ENCODE results near the gene ZNF649. TPM values are rescaled to one million over a fixed set of nuclear protein-coding genes. Genes with fewer than 3 reads are reported as not detected.

The ZNF649 gene
- total RNA-seq, 2 donors from 2014 or later, result 61.0 to 69.3 TPM

DNA sequence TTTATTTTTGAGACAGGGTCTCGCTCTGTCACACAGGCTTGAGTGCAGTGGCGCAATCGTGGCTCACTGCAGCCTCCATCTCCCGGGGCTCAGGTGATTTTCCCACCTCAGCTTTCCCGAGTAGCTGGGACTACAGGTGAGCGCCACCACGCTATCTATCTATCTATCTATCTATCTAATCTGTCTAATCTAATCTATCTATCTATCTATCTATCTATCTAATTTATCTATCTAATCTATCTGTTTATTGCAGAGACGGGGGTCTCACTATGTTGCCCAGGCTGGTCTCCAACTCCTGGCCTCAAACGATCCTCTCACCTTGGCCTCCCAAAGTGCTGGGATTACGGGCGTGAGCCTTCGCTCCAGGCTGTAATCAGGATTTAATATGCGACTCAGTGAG is 23.0 kb upstream of the ZNF649 start:
- peaks cover 6% of the 10 kb centered on the region for H3K27me3 Mint-ChIP-seq (ENCODE audit: insufficient read depth)
- Histone ChIP-seq H3K9ac (ENCODE audit: extremely low read depth, low read length, poor library complexity, severe bottlenecking) (peak overlapping the region; percentile 94), H3K9me3 (ENCODE audit: control insufficient read depth, low read length) (peaks cover 87% of the 10 kb centered on the region), H3K27me3 (ENCODE audit: control insufficient read depth, insufficient read depth, low read length, poor library complexity, severe bottlenecking) (no peaks in the 10 kb centered on the region), H3K27ac (ENCODE audit: low read depth, low read length) (no peak overlapping the region), H3K4me3 (ENCODE audit: low read length) (peak overlapping the region; percentile 90), H3K36me3 (ENCODE audit: control insufficient read depth, insufficient read depth, low read length) (peaks cover 43% of the 10 kb centered on the region), H3K4me1 (ENCODE audit: control insufficient read depth, insufficient read depth, low read length) (no peaks in the 10 kb centered on the region)
- H3K9me3 Mint-ChIP-seq, result peaks cover 88% of the 10 kb centered on the region
- peaks cover 63% of the 10 kb centered on the region for H3K36me3 Mint-ChIP-seq (ENCODE audit: low read depth)
- 45 to 55% methylated on average over 6 to 13 of the region's 13 CpGs for WGBS, 2 experiments (ENCODE audit: insufficient coverage in 1 of 2, insufficient read length in 1 of 2)
- peak overlapping the region; percentile 99 for H3K27ac Mint-ChIP-seq
- no peaks in the 10 kb centered on the region for H3K4me1 Mint-ChIP-seq
- H3K4me3 Mint-ChIP-seq, result peak overlapping the region; percentile 99
- TF ChIP-seq, protein P1, sequence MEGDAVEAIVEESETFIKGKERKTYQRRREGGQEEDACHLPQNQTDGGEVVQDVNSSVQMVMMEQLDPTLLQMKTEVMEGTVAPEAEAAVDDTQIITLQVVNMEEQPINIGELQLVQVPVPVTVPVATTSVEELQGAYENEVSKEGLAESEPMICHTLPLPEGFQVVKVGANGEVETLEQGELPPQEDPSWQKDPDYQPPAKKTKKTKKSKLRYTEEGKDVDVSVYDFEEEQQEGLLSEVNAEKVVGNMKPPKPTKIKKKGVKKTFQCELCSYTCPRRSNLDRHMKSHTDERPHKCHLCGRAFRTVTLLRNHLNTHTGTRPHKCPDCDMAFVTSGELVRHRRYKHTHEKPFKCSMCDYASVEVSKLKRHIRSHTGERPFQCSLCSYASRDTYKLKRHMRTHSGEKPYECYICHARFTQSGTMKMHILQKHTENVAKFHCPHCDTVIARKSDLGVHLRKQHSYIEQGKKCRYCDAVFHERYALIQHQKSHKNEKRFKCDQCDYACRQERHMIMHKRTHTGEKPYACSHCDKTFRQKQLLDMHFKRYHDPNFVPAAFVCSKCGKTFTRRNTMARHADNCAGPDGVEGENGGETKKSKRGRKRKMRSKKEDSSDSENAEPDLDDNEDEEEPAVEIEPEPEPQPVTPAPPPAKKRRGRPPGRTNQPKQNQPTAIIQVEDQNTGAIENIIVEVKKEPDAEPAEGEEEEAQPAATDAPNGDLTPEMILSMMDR (conservative IDR thresholded peaks at IDR 0.05), result no peak
- peak; percentile 43 for DNase-seq

DNA sequence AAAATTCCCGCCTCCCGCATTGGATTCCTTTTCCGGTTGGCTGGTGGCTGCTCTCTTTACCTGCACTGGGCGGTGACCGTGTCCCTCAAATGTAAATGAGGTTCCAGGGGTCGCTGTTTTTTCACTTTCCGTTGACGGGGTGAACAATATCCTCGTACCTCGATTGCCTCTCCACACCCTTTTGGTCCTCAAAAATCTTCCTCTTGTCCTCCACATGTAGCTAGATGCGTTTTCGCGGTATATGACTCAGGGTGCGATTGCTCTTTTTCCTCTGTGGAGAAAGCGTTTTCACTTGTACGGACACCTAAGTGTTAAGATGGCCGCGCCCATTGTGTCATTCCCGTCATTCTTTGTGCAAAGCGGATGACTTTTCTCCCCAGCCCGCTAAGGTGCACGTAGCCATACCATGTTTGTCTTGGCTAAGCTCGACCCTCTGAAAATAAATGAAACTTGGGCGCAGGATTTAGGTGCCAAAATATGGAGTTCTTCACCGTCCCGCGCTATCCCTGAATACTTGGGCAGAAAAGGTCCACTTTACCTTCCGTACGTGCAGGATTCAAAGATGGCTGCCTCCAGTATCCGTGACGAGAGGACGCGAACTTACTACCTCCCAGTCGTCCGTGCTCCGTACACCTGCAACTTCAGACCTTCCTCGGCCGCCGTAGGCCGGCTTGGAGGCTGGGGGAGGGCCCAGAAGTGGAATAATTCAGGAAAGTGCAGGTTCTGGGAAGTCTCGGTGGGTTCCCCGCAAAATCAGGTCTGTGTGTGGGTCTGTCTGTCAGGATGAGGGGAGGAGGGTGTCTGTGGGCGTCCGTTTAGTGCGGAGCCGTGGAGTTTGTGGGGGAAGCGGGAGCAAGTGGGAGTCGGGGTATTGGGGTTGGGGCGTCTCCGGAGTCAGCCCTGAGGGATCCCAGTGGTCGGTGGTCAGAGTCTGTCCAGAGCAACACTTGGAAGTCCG is 22.2 kb upstream of the ZNF649 start, which contains the start of gene ZNF613:
Gene ZNF613, plus strand, starts transcription at position 689 of the 958 bp plus-strand sequence. CDS start 8,749 bp downstream, outside the sequence.
- Histone ChIP-seq H3K36me3 (ENCODE audit: control insufficient read depth, insufficient read depth, low read length) (peaks cover 35% of the 10 kb centered on the region), H3K4me1 (ENCODE audit: control insufficient read depth, insufficient read depth, low read length) (no peaks in the 10 kb centered on the region), H3K9ac (ENCODE audit: extremely low read depth, low read length, poor library complexity, severe bottlenecking) (peak within 1 kb of the TSS; percentile 94), H3K9me3 (ENCODE audit: control insufficient read depth, low read length) (peaks cover 87% of the 10 kb centered on the region), H3K27me3 (ENCODE audit: control insufficient read depth, insufficient read depth, low read length, poor library complexity, severe bottlenecking) (no peaks in the 10 kb centered on the region), H3K4me3 (ENCODE audit: low read length) (peak within 1 kb of the TSS; percentile 90), H3K27ac (ENCODE audit: low read depth, low read length) (peak within 1 kb of the TSS; percentile 92)
- peak; percentile 95 for DNase-seq
- Mint-ChIP-seq H3K27me3 (ENCODE audit: insufficient read depth) (peaks cover 7% of the 10 kb centered on the region), H3K9me3 (peaks cover 91% of the 10 kb centered on the region), H3K4me1 (no peaks in the 10 kb centered on the region), H3K27ac (peak within 1 kb of the TSS; percentile 99), H3K36me3 (ENCODE audit: low read depth) (peaks cover 58% of the 10 kb centered on the region), H3K4me3 (peak within 1 kb of the TSS; percentile 99)
- 0% methylated on average over 28 to 52 of the region's 52 CpGs for WGBS, 2 experiments (ENCODE audit: insufficient coverage in 1 of 2, insufficient read length in 1 of 2)
- TF ChIP-seq, protein P1 (conservative IDR thresholded peaks at IDR 0.05), result peak; percentile 68

DNA sequence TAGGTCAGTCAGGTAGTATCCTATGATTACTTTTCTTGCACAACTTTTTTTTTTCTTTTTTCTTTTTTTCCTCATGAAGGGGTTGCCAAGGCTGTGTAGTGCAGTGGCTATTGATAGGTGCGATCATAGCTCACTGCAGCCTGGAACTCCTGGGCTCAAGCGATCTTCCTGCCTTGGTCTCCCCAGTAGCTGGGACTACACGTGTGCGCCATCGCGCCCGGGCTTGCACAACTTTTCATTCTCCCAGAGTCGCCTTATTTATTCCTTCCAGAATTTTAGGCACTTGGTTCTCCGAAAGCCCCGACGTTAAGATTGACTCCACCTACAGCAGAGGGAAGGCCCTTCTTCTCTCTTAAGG is 21.6 kb upstream of the ZNF649 start:
- Histone ChIP-seq H3K27ac (ENCODE audit: low read depth, low read length) (no peak overlapping the region), H3K9ac (ENCODE audit: extremely low read depth, low read length, poor library complexity, severe bottlenecking) (peak overlapping the region; percentile 94)

More for the DNA sequence above, 21.6 kb upstream of the ZNF649 start:
- Mint-ChIP-seq H3K4me3 (peak overlapping the region; percentile 99), H3K27me3 (ENCODE audit: insufficient read depth) (peaks cover 7% of the 10 kb centered on the region), H3K27ac (peak overlapping the region; percentile 99), H3K9me3 (peaks cover 91% of the 10 kb centered on the region), H3K36me3 (ENCODE audit: low read depth) (peaks cover 58% of the 10 kb centered on the region), H3K4me1 (no peaks in the 10 kb centered on the region)
- DNase-seq, result no peak
- Histone ChIP-seq H3K9me3 (ENCODE audit: control insufficient read depth, low read length) (peaks cover 87% of the 10 kb centered on the region), H3K4me3 (ENCODE audit: low read length) (peak overlapping the region; percentile 90), H3K36me3 (ENCODE audit: control insufficient read depth, insufficient read depth, low read length) (peaks cover 29% of the 10 kb centered on the region), H3K27me3 (ENCODE audit: control insufficient read depth, insufficient read depth, low read length, poor library complexity, severe bottlenecking) (no peaks in the 10 kb centered on the region), H3K4me1 (ENCODE audit: control insufficient read depth, insufficient read depth, low read length) (no peaks in the 10 kb centered on the region)
- TF ChIP-seq, protein P1 (conservative IDR thresholded peaks at IDR 0.05), result no peak
- 28 to 38% methylated on average over 11 of the region's 11 CpGs for WGBS, 2 experiments (ENCODE audit: insufficient coverage in 1 of 2, insufficient read length in 1 of 2)
